HepG2 (cell line): ENCODE measurements around the gene TTC22. TPM values are rescaled to one million over a fixed set of nuclear protein-coding genes. Genes with fewer than 3 reads are reported as not detected.

Experiments
- FIP1L1 ChIP-seq: fragments of 200-400 bp; formaldehyde crosslinking; IDR thresholded peaks from 2 replicates; pipeline ENCODE4 v1.6.1; 2018; ENCODE audit warnings: low read depth, mild to moderate bottlenecking, low read length, moderate library complexity, borderline replicate concordance; ENCODE audit not compliant: insufficient read depth
- HNRNPK ChIP-seq: fragments of 200-400 bp; formaldehyde crosslinking; IDR thresholded peaks from 2 replicates; pipeline ENCODE4 v1.6.1; 2018; ENCODE audit warnings: low read length, low read depth, moderate library complexity, mild to moderate bottlenecking; ENCODE audit not compliant: poor library complexity, severe bottlenecking
- KAT2B ChIP-seq: fragments of 150-350 bp; IDR thresholded peaks from 2 replicates; pipeline ENCODE4 v1.6.1; 2014; ENCODE audit warnings: low read depth, low read length, borderline replicate concordance
- KAT7 ChIP-seq: IDR thresholded peaks from 2 replicates; pipeline ENCODE4 v1.6.1; 2018; ENCODE audit warnings: borderline replicate concordance, missing compliant biosample characterization
- NFE2L1 ChIP-seq: sonication (generic); formaldehyde crosslinking; IDR thresholded peaks from 2 replicates; pipeline ENCODE4 v1.4.0; 2020; ENCODE audit warnings: missing genetic modification reagents, mild to moderate bottlenecking, borderline replicate concordance
- PHF20 ChIP-seq: sonication (generic); formaldehyde crosslinking; IDR thresholded peaks from 2 replicates; pipeline ENCODE4 v1.5.0; 2020; ENCODE audit warnings: mild to moderate bottlenecking, missing genetic modification reagents
- PHF8 ChIP-seq: sonication (generic); formaldehyde crosslinking; IDR thresholded peaks from 2 replicates; pipeline ENCODE4 v1.5.0; 2020; ENCODE audit warnings: missing genetic modification reagents
- SIN3B ChIP-seq: fragments of 150-350 bp; IDR thresholded peaks from 2 replicates; pipeline ENCODE4 v1.6.1; 2014; ENCODE audit warnings: low read length
- ZFP82 ChIP-seq: sonication (generic); formaldehyde crosslinking; IDR thresholded peaks from 2 replicates; pipeline ENCODE4 v1.5.1; 2020; ENCODE audit warnings: mild to moderate bottlenecking, missing genetic modification reagents, borderline replicate concordance
- ZNF121 ChIP-seq: sonication (generic); formaldehyde crosslinking; IDR thresholded peaks from 2 replicates; pipeline ENCODE4 v1.5.0; 2020; ENCODE audit warnings: mild to moderate bottlenecking, missing genetic modification reagents
- ZNF143 ChIP-seq: sonication (generic); formaldehyde crosslinking; IDR thresholded peaks from 2 replicates; pipeline ENCODE4 v1.4.0; 2020; ENCODE audit warnings: missing genetic modification reagents
- ZNF564 ChIP-seq: sonication (generic); formaldehyde crosslinking; IDR thresholded peaks from 2 replicates; pipeline ENCODE4 v1.8.1; 2023; ENCODE audit warnings: mild to moderate bottlenecking, missing genetic modification reagents
- polyA plus RNA-seq, 8 experiments: library from polyadenylated mRNA; depleted of rRNA in 3 of 8; stranded (reverse) in 7 of 8; unstranded in 1 of 8; fragments of >200 nt; fragmentation: Illumina TruSeq in 4 of 8; extraction: Trizol in 4 of 8; gene quantifications; 2 replicates each; pipeline versions ENCODE4 v1.2.1 to v1.2.3, GENCODE V29; 2011 to 2016; ENCODE audit warnings: low read depth in 4 of 8, missing spikeins in 1 of 8, mixed read lengths in 1 of 8; ENCODE audit not compliant: insufficient read depth in 1 of 8
- total RNA-seq, 5 experiments: library from RNA; depleted of rRNA; stranded (reverse); fragments of >200 nt; fragmentation: Illumina TruSeq; extraction: Trizol; gene quantifications; 2 replicates each; pipeline ENCODE4 v1.2.3, GENCODE V29; 2016; ENCODE audit warnings: low read depth in 1 of 5
- TF ChIP-seq, protein P1 (sequence below): sonication (generic); formaldehyde crosslinking; IDR thresholded peaks from 2 replicates; pipeline ENCODE4 v1.4.0; 2020; ENCODE audit warnings: missing genetic modification reagents
- TF ChIP-seq, protein P2 (sequence below): sonication (generic); formaldehyde crosslinking; IDR thresholded peaks from 2 replicates; pipeline ENCODE4 v1.5.0; 2020; ENCODE audit warnings: mild to moderate bottlenecking, missing genetic modification reagents, moderate library complexity
- TF ChIP-seq, protein P3 (sequence below): sonication (generic); formaldehyde crosslinking; IDR thresholded peaks from one replicate; pipeline ENCODE4 v1.5.1; 2020; ENCODE audit warnings: mild to moderate bottlenecking, missing genetic modification reagents; ENCODE audit errors: not compliant biosample characterization

Gene TTC22
- total and polyA plus RNA-seq, 2 of the 13 experiments (the other 11 are each of a cell fraction or from before 2014, with no cell fraction given), result not detected

DNA sequence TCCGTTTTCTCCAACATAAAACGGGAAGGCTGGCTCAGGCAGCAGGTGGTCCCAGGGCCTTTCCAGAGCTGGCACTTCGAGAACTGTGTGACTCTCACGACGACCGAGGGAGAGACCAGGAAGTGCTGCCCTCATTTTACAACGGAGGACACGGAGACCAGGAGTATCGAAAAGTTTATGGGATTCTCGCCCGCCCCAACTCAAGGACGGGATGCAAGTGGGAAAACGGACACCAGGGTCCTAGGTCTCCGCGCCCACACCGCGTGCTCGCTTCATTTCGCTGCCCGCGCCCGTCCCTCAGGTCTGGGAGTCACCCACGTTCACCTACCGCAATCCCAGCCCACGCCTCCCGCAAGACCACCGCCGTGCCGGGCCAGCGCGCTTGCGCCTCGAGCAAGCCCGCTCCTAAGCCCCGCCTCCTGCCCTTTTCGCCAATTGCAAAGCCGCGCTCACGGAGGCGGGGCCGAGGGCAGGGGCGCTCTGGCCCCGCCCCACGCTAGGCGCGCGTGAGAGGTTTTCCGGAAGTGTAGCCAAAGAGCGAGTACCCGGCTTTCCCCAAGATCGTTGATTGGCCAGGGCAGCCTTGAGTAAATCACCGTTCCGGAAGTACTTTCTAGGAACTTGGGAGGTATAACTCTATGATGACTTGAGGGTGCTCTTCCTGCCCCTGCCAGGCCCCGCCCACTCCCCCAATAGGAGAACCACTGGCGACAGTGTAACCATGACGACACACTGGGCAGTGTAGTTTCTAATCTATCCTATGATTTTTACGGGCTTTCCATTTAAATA lies 36.8 kb downstream of the TTC22 start, which contains the start of gene PARS2 (continued):
- TF ChIP-seq, protein P1, sequence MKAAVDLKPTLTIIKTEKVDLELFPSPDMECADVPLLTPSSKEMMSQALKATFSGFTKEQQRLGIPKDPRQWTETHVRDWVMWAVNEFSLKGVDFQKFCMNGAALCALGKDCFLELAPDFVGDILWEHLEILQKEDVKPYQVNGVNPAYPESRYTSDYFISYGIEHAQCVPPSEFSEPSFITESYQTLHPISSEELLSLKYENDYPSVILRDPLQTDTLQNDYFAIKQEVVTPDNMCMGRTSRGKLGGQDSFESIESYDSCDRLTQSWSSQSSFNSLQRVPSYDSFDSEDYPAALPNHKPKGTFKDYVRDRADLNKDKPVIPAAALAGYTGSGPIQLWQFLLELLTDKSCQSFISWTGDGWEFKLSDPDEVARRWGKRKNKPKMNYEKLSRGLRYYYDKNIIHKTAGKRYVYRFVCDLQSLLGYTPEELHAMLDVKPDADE (CRISPR knock-in tag), result no peak
- TF ChIP-seq FIP1L1, result no peak
- no peak for TF ChIP-seq HNRNPK
- TF ChIP-seq KAT7, result peak; percentile 52; the same call in 1 of the 2 replicates
- TF ChIP-seq SIN3B, result no peak
- TF ChIP-seq KAT2B, result no peak
- TF ChIP-seq PHF20 (CRISPR knock-in tag), result peak; percentile 84
- TF ChIP-seq ZNF121 (CRISPR knock-in tag), result 0 out of 2 replicates have a peak, but pooled peaks have one; percentile 60
- peak; percentile 95 for TF ChIP-seq PHF8 (CRISPR knock-in tag)
- no peak for TF ChIP-seq NFE2L1 (CRISPR knock-in tag)
- TF ChIP-seq, protein P2, sequence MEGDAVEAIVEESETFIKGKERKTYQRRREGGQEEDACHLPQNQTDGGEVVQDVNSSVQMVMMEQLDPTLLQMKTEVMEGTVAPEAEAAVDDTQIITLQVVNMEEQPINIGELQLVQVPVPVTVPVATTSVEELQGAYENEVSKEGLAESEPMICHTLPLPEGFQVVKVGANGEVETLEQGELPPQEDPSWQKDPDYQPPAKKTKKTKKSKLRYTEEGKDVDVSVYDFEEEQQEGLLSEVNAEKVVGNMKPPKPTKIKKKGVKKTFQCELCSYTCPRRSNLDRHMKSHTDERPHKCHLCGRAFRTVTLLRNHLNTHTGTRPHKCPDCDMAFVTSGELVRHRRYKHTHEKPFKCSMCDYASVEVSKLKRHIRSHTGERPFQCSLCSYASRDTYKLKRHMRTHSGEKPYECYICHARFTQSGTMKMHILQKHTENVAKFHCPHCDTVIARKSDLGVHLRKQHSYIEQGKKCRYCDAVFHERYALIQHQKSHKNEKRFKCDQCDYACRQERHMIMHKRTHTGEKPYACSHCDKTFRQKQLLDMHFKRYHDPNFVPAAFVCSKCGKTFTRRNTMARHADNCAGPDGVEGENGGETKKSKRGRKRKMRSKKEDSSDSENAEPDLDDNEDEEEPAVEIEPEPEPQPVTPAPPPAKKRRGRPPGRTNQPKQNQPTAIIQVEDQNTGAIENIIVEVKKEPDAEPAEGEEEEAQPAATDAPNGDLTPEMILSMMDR (CRISPR knock-in tag), result no peak
- TF ChIP-seq ZNF143 (CRISPR knock-in tag), result no peak
- no peak for TF ChIP-seq ZFP82 (CRISPR knock-in tag)
- no peak for TF ChIP-seq ZNF564 (CRISPR knock-in tag)
- TF ChIP-seq, protein P3, sequence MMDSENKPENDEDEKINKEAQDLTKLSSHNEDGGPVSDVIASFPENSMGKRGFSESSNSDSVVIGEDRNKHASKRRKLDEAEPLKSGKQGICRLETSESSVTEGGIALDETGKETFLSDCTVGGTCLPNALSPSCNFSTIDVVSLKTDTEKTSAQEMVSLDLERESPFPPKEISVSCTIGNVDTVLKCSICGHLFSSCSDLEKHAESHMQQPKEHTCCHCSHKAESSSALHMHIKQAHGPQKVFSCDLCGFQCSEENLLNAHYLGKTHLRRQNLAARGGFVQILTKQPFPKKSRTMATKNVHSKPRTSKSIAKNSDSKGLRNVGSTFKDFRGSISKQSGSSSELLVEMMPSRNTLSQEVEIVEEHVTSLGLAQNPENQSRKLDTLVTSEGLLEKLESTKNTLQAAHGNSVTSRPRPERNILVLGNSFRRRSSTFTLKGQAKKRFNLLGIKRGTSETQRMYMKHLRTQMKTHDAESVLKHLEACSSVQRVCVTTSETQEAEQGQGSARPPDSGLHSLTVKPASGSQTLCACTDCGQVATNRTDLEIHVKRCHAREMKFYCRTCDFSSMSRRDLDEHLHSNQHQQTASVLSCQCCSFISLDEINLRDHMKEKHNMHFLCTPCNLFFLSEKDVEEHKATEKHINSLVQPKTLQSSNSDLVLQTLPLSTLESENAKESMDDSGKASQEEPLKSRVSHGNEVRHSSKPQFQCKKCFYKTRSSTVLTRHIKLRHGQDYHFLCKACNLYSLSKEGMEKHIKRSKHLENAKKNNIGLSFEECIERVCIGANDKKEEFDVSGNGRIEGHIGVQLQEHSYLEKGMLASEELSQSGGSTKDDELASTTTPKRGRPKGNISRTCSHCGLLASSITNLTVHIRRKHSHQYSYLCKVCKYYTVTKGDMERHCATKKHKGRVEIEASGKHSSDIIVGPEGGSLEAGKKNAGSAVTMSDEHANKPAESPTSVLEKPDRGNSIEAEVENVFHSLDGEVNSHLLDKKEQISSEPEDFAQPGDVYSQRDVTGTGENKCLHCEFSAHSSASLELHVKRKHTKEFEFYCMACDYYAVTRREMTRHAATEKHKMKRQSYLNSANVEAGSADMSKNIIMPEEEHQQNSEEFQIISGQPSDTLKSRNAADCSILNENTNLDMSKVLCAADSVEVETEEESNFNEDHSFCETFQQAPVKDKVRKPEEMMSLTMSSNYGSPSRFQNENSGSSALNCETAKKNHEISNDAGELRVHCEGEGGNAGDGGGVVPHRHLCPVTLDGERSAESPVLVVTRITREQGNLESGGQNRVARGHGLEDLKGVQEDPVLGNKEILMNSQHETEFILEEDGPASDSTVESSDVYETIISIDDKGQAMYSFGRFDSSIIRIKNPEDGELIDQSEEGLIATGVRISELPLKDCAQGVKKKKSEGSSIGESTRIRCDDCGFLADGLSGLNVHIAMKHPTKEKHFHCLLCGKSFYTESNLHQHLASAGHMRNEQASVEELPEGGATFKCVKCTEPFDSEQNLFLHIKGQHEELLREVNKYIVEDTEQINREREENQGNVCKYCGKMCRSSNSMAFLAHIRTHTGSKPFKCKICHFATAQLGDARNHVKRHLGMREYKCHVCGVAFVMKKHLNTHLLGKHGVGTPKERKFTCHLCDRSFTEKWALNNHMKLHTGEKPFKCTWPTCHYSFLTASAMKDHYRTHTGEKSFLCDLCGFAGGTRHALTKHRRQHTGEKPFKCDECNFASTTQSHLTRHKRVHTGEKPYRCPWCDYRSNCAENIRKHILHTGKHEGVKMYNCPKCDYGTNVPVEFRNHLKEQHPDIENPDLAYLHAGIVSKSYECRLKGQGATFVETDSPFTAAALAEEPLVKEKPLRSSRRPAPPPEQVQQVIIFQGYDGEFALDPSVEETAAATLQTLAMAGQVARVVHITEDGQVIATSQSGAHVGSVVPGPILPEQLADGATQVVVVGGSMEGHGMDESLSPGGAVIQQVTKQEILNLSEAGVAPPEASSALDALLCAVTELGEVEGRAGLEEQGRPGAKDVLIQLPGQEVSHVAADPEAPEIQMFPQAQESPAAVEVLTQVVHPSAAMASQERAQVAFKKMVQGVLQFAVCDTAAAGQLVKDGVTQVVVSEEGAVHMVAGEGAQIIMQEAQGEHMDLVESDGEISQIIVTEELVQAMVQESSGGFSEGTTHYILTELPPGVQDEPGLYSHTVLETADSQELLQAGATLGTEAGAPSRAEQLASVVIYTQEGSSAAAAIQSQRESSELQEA (CRISPR knock-in tag), result no peak
